NCI-H2029 treated with DMSO at 0.1 percent for 48 hours (cell line): Measurements from ENCODE around the gene ACAP3.

Source experiments
- DNase-seq: peaks from one replicate; lab custom pipeline; 2025; lab: John Stamatoyannopoulos, UW

ACAP3 gene

GRCh38 chr1:1285102-1285571 is 22.6 kb downstream of the ACAP3 start:
- no peak for DNase-seq

DNA sequence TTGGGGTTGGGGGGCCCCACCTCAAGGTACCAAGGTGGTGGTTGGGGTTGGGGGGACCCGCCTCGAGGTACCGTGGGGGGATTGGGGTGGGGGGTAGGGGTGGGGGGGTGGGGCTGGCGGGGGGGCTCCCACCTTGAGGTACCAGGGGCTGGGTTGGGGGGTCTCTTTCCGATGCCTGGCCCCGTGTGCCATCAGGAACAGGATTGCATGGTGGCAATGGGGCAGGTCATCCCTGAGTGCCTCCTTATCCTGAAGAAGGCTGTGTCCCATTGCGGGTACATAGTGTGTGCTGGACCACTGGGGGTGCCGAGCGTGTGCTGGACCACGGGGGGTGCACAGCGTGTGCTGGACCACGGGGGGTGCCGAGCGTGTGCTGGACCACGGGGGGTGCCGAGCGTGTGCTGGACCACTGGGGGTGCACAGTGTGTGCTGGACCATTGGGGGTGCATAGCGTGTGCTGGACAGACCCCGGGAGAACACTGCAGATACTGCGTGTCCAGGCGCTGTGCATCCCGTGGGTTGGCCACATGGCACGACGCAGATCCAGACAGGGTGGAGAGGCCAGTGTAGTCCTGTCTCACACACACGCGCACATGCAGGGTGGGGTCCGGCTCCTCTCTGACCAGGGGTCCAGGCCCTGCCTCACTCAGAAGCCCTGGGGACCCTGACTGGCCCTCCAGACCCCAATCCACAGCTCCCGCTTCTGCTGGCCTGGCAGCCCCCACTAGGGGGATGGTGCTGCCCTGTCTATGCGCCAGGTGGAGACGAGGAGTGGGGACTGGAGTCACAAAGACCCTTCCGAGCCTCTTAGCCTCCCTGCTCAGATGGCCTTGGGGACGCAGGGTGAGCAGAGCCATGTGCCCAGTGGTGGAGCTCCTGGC is 23.3 kb downstream of the ACAP3 start:
- no peak for DNase-seq

DNA sequence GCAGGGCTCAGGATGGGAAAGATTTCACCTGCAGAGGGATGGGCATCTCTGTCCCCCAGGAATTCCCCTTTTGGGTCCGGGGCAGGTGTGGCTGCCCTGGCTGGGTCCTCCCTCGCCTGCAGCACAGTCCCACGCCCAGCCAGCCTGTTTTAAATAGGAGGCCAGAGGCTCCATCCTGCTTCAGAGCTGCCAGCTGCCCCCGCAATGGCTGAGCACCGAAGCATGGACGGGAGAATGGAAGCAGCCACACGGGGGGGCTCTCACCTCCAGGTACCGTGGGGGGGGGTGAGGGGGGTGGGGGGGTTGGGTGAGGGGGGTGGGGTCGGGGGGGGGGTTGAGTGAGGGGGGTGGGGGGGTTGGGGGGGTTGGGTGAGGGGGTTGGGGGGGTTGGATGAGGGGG is 23.9 kb downstream of the ACAP3 start:
- no peak for DNase-seq

GRCh38 chr1:1282998-1283397 is 24.7 kb downstream of the ACAP3 start:
- no peak for DNase-seq

DNA sequence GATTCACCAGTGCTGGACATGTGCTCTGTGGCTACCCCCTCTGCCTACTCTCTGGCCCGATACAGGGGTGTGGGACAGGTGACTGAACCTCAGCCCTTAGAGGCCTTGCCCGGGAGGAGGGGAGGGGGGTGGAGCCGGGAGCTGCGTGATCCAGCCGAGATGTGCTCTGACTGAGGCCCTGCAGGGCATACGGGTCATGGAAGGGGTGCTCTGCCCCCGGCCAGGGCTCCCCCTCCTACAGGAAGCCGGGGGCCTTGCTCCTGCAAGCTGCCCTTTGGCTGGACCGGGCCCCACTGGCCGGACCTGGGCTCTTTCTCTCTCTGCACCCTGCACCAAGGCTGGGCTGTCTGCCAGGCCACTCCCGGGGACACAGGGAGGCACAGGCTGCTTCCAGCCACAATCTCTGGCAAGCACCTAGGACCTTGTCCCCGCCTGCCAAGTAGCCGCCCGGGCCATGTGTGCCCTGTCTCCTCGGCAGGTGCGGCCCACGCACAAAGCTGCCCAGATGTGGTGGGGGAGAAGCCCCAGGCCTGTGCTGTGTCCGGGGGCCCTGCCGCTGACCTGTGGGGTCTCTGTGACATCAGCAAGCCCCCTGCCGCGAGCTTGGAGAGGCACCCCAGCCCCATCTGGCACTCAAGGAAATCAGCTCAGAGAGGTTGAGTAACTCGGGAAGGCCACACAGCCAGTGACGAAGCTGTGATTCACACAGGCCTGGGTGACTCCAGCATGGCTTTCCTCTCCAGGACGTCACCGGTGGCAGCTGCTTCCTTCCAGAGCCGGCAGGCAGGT is 26.0 kb downstream of the ACAP3 start:
- DNase-seq: peak; percentile 8

DNA sequence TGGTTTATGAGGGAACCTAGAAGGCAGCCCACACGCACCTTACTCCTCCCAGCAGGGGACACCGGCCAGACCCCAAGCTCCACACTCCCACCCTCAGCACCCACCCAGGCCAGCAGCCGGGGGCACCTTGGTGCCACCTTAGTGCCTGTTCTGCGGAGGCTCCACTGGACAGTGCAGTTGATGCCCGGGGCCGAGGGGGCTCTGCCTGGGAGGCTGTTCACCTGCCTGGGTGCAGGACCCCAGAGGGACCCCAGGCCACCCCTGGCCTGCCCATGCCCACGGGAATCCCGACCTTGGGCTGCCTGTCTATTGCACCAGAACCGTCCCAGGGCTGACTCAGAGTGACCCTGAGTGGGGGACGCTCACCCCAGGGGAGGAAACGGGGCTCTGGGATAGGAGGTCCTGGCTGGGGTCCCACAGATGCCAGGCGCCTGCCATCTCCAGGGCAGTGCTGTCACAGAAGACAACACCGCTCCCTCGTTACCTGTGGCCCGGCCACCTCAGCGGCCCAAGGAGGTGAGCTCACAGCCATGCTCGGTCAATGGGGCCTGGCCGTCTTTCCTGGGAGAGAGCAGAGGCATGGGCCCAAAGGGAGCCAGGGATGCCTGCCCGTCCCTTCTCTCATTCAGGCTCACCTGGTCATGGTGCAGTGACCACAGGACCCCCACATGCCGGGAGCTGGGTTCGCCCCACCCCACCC is 26.8 kb downstream of the ACAP3 start:
- no peak for DNase-seq

DNA sequence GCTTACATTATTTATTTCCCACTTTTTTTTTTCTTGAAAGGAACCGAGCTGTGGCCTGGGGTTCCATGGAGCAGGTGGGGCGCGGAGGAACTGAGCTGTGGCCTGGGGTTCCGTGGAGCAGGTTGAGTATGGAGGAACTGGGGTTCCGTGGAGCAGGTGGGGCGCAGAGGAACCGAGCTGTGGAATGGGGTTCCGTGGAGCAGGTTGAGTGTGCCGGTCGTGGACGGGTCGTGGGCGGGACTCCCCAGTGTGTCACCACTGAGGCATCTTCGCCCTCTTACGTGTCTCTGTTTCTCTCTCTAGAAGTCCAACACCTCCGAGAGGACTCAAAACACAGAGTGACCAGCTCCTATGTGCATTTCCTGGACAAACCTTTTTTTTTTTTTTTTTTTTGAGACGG is 28.7 kb downstream of the ACAP3 start:
- no peak for DNase-seq

- DNase-seq: no peak
Observed at GRCh38 chr1:1278620-1279019, 29.1 kb downstream of the ACAP3 start.

GRCh38 chr1:1275836-1276235 is 31.9 kb downstream of the ACAP3 start:
- no peak for DNase-seq

GRCh38 chr1:1274931-1275431 is 32.7 kb downstream of the ACAP3 start:
- no peak for DNase-seq

DNA sequence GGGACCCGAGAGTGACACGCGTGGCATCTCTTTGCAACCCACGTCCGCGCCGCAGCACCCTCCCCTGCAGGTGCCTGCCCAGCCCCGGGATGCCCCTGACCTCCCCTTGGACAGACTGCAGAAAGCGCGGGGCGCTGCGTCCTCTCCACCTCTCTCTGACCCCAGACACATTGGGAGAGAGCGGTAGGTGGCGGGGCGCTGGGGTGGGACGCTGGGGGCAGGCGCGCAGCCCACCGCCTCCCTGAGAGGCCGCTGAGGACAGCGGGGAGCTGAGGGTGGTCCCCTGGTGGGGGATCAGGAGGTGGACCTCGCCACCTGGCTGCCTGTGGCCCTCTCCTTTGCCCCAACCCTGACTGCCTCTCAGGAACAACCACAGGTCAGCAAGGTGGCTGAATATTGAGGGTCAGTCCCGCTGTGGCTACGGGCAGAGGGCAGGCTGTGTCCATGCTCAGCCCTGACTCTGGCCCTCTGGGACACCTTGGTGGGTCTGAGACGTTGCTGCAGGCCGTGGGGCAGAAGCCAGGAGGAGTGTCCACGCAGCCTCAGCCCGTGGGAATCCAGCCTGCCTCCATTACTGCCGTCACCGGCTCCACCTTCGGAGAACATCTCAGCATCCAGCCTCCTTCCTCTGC is 33.3 kb downstream of the ACAP3 start:
- no peak for DNase-seq

- DNase-seq: peak; percentile 9
Observed at GRCh38 chr1:1273512-1274298, 34.0 kb downstream of the ACAP3 start, which contains the start of gene UBE2J2. Gene UBE2J2 (minus strand): TSS chr1:1273854. CDS start chr1:1267992, 5,862 bp downstream.

GRCh38 chr1:1273209-1273511 is 34.6 kb downstream of the ACAP3 start:
- no peak for DNase-seq

- DNase-seq: peak; percentile 32
Observed at GRCh38 chr1:1272341-1273208, 35.2 kb downstream of the ACAP3 start.

DNA sequence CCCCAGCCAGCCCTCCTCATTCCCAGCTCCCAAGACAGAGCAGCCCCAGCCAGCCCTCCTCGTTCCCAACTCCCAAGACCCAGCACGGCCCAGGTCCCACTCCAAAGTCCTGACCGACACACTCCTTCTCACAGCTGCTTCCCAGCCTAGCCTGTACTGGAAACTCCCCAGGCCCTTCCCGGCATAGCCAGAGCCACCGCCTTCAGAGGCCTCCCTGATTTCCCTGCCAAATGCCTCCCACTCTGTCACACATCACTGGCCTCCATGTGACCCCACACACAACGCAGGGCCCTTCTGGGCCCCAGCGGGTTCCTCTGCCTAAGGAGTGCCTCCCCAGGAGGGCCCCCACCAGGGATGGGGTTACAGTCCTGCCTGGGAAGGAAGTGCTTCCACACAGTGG is 36.9 kb downstream of the ACAP3 start:
- DNase-seq: no peak

GRCh38 chr1:1268284-1268682 is 39.4 kb downstream of the ACAP3 start:
- DNase-seq: no peak

DNA sequence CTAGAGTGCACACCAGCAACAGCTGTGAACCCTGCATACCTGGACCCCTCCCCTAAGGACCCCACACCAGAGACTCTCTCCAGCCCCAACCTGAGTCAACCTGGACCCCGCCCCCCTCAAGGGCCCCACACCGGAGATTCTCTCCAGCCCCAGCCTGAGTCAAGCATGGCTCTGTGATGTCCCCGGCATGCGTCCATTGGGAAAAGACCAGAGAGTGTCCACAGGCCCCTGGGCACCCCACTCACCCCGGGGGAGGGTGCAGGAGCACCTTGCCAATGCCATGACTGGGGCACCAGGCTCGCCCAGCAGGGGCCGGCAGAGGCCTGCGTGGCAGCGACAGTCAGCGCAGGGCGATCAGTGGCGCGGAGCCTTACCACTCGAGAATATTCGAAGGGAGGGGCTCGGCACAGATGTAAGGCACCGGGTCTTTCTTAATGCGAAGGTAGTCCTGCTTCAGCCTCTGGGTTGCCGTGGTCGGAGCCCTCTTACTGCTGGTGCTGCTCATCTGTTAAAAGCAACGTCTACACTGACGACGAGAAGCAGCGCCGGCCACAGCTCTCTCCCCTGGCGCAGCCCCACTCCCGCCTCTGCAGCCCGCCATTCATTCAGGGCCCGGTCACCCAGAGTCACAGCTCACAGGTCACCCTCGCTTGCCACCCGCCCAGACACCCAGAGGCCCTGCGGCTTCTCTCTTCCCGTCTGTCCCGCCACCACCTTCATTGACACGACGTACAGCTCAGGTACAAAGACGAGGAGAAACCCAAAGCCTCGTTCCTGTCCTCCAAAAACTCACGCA is 40.0 kb downstream of the ACAP3 start:
- no peak for DNase-seq

DNA sequence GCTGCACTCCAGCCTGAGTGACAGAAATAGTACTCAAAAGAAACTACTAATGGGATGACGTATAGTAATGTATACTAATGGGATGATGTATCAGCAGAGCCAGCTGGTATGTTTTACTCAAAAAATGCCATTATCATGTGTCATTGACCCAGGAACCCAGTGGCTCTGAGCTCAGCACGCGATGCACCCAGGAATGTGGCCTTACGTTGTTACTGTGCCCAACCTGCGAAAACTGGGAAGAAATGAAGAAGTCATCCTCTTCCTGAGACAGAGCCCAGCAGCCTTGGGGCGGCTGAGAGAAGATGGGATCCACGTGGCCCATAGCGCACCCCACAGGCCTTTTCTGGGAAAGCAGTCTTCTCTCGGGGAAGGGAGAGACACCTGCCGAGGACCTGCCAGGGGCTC is 42.9 kb downstream of the ACAP3 start:
- DNase-seq: no peak

- no peak for DNase-seq
Observed at GRCh38 chr1:1264026-1264425, 43.7 kb downstream of the ACAP3 start.
